LHCN-M2 (cell line): Measurements from ENCODE around the gene CGB7. TPM values are rescaled to one million over a fixed set of nuclear protein-coding genes. Genes with fewer than 3 reads are reported as not detected.
"Not testable (repeated sequence)": the region's sequence is repeated elsewhere in the genome, so short reads cannot be mapped to it uniquely, and the experiment has no call there.

Experiments used
- DNase-seq: peaks from one replicate; pipeline ENCODE4 v3.0.0-alpha.2; 2012; ENCODE audit warnings: low read depth
- total RNA-seq: library from RNA; depleted of rRNA; stranded (reverse); fragments of >200 nt; gene quantifications from 2 replicates; pipeline ENCODE4 v1.2.3, GENCODE V29; 2014

CGB7 gene
- total RNA-seq, 1 experiment from 2014 or later = 1.5 TPM

DNA sequence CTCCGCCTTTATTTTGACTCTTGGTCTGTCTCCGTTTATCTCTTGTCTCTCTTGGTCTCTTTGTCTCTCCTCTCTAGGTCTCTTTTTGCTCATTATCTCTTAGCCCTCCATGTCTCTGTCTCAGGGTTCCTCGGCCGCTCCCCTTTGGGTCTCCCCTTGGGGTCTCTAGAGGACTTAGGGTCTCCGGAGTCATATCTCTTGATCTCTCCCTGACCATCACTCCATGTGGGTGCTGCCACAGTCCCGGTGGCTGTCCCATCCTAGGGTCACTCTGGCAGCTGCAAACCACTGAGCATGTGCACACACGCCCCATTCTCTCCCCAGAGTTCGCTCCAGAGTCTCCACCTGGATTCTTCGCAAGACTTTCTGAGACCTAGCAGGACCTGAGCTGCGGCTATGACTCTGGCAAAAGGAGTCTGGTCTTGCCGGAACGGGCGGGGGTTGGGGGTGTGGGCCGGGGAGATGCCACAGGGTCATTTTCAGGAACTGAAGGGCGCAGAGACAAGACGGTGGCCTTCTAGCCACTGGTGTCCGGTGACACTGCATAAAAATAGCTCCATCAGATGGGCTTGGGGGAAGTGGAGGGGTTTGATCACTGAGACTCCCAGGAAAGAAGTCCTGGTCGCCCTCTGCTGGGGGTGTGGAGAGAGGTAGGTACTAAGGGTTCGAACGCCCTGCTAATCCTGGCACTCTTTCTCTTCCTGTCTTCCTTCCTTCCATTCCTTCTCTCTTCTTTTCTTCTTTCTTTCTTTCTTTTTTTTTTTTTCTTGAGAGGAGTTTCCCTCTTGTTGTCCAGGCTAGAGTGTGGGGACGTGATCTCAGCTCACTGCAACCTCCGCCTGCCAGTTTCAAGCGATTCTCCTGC, 16.2 kb upstream of the CGB7 start:
- no peak for DNase-seq

DNA sequence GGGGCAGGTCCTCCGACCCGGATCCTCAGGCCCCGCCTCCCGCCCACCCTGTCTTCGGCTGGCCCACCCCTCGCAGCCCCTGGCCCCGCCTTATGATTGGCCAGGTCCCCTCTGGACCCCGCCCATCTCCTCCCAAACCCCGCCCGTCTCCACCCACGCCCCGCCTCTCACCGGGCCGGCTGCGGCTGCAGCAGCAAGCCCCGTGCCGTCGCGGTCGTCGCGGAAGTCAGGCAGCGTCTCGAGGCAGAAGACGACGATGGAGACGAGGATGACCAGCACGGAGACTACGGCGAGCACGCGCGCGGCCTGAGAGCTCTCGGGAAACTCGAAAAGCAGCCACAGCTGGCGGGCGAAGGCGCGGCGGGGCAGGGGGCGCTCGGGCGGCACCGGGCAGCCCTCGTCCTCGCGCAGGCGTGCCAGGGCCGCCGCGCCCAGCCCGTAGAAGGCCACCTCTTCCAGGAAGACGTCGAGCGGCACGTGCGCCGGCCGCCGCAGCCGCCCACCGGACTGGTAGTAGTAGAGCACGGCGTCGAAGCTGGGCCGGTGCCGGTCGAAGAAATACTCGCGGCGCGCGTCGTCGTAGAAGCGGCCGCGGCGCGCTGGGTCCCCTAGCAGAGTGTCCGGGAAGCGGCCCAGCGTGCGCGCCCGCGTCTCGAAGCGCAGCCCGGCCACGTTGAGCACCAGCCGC, 14.5 kb upstream of the CGB7 start:
- DNase-seq = no peak

GRCh38 chr19:49070416-49070815, 12.9 kb upstream of the CGB7 start:
- DNase-seq = no peak

- no peak for DNase-seq
These were observed 11.5 kb upstream of the CGB7 start for GRCh38 chr19:49069026-49069425.

GRCh38 chr19:49067554-49067953, 10.0 kb upstream of the CGB7 start:
- DNase-seq = no peak

DNA sequence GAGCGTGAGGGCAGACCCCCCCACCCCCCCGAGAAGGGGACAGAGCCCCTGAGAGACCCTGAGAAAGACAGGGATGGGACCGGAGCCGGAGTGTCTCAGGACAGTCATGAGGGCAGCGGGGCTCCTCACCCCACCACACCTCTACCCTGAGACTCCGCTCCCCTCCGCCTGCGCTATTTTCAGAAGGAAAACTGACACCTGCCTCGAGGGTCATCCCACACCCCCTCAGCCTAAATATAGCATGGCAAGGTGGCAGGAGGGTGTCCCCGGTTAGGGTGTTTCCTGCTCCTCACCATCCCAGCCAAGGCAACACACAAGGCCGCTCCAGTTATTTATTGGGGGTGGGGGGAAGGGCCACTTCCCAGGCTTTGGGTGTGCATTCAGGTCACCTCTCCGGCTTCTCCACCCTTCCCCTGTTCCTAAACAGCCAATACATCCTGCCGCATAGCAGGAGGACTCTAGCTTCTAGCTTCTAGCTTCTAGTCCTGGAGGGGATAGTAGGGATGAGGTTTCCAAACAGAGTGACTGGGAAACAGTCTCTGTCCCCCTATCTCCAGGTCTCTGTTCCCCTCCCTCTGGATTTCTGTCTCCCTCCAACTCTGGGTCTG, 8.5 kb upstream of the CGB7 start:
- no peak for DNase-seq

DNA sequence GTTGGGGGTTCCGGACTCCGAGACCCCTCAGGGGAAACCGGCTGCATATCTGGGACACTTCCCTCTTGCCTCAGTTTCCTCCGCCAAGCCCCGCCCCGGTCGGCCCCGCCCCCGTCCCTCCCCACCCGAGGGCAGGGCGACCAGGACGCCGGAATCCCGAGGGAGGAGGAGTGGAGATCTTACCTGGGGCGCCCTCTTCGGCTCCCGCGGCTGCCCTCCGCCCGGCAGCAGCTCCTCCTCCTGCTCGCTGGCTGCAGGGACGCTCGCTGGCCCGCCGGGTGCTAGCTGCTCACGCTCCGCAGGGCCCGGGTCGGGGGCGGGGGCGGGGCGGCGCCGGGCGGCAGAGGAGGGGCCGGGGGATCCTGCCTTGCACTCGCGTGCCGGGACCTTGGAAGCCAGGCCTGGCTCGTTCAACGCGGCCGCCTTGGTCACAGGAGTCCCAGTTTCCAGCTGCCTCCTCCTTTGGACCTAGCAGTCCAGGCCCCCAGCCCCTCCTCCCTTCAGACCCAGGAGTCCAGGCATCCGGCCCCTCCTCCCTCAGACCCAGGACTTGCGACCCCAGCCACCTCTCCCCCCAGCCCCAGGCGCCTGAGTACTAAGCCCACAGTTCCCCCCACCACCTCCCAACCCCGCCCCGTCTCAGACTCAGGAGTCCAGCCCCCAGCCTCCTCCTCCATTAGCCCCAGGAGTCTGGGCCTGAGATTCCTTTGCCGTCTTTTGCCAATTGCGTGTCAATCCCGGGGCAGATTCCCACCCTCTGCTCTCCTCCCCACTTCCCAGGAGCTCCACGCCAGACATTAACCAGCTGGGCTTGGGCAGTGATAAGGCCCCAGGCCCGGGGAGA, 7.4 kb upstream of the CGB7 start, which contains the start of gene NTF4:
NTF4 (minus strand) TSS at position 51 of the 844 bp plus-strand sequence. CDS start 2,821 bp downstream, outside the sequence.
- DNase-seq = no peak

- DNase-seq = no peak
These were observed 6.6 kb upstream of the CGB7 start for GRCh38 chr19:49064029-49064629.

- DNase-seq = no peak
These were observed 3.9 kb upstream of the CGB7 start for GRCh38 chr19:49061445-49061844.

GRCh38 chr19:49061000-49061399, 3.5 kb upstream of the CGB7 start:
- no peak for DNase-seq

DNA sequence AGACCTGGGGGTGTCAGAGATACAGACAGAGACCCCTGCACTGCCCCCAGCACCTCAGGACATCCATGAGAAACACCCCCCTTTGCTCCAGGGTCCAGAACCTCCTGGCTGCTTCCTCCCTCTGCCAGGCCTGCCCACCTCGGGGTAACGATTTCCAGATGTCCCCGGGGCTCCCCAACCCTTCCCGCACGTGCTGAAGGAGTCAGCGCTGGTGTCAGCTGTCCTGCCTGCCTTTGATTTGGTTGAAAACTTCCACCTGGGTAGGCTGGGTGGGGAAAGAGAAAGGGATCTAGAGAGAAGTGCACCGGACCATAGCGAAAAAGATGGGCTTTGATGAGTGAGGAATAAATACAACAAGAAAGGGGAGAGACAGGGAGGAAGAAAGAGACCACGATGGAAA, 1.5 kb upstream of the CGB7 start:
- DNase-seq = no peak

DNA sequence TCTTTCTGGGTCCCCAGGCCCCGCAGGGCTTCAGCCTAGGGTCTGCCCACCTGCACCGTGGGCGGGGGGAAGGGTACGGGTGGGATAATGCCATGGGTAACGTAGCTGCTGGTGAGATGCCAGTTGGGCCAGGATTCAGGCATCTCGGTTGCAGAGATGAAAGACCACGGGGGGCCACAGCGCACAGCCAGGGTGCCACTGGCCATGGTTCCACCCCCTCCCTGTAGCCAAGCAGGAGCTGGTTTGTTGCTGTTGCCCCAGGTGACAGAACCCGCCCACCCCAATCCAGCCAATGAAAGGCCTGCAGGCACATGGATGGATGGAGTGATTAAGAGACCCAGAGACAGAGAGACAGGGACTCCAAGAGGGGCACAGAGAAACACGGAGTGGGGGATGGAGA, 1.0 kb upstream of the CGB7 start:
- no peak for DNase-seq

GRCh38 chr19:49056902-49057596, 500 bp downstream of the CGB7 start:
- DNase-seq = not testable (repeated sequence)

- peak; percentile 46 for DNase-seq
These were observed 1.2 kb downstream of the CGB7 start for GRCh38 chr19:49056101-49056901.

GRCh38 chr19:49050376-49051033, 7.0 kb downstream of the CGB7 start:
- peak; percentile 69 for DNase-seq

- DNase-seq = not testable (repeated sequence)
These were observed 7.7 kb downstream of the CGB7 start for GRCh38 chr19:49049834-49050233.

DNA sequence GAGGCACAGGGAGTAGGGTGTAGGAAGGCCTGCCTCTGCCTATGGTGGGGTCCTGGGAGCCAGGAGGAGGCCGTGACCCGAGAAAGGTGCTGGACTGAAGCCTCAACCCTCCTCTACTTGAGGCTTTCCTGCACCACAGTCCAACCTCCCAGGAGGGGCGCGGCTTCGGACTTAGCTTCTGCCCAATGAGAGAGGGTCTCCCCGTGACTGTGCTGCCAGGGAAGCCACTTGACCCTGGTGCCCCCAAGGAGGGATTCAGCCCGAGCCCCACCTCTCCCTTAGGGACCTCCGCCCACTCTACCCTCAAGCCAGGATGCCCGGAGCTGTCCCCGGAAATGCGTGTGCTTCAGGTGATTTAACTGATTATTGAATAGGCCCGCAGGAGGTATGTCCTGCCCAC, 8.5 kb downstream of the CGB7 start, which contains the start of gene CGB8:
CGB8 (minus strand) TSS at position 101 of the 400 bp plus-strand sequence. CDS start 372 bp downstream, outside the sequence.
- DNase-seq = not testable (repeated sequence)

- DNase-seq = not testable (repeated sequence)
These were observed 14.0 kb downstream of the CGB7 start, which contains the start of gene CGB5 for GRCh38 chr19:49043548-49043947. Gene CGB5, plus strand, starts transcription at chr19:49043848. Its CDS starts 362 bp downstream, at chr19:49044210.

DNA sequence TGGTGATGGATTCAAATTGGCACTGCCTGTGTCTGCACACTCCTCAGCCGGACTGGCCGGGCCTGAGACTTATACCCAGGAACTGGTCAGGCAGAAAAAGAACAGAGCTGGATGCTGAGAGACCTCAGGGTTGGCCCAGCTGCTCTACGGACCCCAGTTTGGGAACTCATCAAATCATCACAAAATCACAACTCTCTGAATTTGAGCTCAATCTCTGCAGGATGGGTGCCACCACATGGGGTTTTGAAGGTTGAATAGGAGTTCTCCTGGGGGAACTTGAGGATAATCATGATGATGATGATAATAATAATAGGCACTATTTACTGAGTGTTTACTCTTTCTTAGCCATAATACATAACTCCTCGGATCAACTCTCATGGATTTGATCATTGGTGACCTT, 14.9 kb downstream of the CGB7 start:
- DNase-seq = not testable (repeated sequence)
